HG03045 (cell line): ENCODE measurements around the gene LILRB5.
"Not testable (repeated sequence)": the region's sequence is repeated elsewhere in the genome, so short reads cannot be mapped to it uniquely, and the experiment has no call there.

Experiments used
- ATAC-seq: cut with Tn5 transposase; IDR thresholded peaks from one replicate; pipeline ENCODE4 v1.9.1; 2021; ENCODE audit warnings: mild to moderate bottlenecking, moderate library complexity; ENCODE audit not compliant: unreplicated experiment

LILRB5 gene

DNA sequence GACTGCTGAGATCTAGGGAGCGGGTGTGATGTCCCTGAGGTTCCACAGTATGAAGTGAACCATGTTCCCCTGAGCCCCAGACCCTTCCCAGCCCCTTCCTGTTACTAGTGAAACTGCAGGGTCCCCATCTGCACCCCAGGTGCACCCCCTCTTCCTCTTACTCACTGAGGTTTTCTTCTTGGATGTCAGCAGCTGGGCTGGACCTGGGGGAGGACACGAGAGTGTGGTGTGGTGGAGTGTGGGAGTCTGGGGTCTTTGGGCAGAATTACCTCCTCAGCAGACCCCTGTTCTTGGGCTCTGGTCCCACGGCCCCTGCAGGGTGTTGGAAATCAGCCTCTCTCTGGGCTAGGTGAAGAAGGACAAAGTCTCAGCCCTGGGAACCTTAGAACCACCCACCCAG lies 11.1 kb downstream of the LILRB5 start:
- no peak for ATAC-seq

DNA sequence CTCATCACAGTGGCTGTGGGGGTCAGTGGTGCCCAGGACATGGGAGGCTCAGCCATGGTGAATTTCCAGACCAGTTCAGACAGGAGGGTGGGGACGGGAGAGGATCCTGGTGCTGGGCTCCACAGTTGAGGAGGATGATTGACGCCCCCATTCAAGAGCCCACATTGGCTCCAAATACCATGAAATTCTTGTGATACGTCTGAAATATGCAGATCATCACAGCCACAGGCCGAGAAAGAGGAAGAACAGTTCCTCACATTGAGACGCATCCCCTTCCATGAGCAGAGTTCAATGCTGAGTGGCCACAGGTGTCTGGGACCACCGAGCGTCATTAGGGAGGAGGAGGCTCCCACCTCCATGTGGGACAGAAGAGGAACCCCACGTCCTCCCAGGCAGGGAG lies 13.3 kb downstream of the LILRB5 start:
- ATAC-seq, result not testable (repeated sequence)

DNA sequence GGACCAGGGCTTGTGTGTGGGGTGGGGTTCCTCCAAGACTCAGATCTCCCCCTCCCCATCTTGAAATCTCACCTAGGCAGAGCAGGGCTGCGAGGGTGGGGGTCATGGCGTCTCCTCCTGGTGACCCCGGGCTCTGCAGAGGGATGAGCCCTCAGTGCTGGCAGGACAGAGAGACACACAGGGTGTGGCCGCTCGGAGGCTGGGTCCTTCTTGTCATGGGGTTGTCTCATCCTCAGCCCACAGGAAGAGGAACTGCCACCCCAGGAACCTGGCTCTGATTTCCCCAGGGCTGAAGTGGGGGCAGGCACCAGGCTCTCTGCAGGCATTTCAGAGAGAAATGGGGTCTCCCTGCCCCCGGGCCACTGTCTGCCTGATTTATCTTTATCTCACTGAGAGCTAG lies 14.4 kb downstream of the LILRB5 start, which contains the start of gene LILRA6:
Gene LILRA6, minus strand, starts transcription at position 145 of the 400 bp plus-strand sequence.
- not testable (repeated sequence) for ATAC-seq

DNA sequence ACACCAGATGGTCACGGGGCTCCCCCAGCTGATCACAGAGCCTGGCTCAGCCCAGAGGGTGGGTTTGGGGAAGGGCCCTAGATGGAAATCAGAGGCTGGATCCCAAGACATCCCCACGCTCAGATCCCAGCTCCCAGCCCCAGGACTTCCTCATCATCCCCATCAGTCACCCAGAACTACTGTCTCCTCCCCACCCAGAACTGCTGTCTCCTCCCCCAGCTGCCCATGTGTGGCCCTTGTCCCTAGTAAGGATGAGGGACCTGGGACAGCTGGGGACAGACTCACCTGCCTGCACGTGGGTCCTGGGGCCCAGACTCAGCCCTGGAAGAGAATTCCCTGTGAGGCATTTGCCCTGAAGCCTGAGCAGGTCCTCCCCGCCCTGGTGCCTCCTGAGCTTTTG lies 14.8 kb downstream of the LILRB5 start:
- ATAC-seq, result not testable (repeated sequence)

DNA sequence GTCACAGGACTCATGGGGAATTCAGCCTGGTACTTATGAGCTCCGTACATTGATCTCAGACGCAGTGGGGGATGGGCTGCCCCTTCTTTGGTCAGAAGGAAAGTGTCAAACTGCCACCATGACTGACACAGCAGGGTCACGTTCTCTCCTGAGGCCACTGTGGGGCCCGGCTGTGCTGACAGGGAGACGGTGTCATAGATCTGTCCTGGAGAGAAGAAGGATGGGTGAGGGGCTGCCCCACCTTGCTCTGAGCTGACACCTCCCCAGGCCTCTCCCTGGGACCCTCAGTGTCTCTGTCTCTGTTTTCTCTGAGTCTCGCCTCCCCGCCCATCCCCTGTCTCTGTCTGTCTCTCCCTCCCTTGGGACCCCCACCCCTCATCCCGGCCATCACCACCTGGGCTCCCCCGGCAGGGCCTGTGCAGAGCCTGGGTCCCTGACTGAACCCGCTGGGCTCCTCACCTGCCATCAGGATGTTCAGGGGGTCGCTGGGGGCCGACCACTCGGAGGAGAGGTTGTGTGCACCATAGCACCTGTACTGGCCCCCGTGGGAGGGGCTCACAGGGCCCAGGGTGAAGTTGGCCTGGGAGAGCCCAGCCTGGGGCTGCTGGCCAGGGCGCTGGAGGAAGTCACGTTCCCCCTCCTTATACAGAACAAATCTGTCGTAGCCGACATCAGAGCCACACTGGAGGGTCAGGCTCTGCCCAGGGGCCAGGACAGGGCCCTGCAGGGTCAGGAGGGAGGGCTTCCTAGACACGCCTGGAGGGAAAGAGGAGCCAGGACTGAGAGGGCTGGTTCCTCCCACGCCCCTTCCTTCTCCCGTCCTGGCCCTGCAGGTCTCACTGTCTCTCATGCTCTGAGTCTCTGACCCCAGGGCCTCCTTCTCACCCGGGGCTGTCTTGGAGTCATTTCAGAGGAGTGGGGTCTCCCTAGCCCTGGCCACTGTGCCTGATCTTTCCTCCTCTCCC lies 16.4 kb downstream of the LILRB5 start:
- not testable (repeated sequence) for ATAC-seq

DNA sequence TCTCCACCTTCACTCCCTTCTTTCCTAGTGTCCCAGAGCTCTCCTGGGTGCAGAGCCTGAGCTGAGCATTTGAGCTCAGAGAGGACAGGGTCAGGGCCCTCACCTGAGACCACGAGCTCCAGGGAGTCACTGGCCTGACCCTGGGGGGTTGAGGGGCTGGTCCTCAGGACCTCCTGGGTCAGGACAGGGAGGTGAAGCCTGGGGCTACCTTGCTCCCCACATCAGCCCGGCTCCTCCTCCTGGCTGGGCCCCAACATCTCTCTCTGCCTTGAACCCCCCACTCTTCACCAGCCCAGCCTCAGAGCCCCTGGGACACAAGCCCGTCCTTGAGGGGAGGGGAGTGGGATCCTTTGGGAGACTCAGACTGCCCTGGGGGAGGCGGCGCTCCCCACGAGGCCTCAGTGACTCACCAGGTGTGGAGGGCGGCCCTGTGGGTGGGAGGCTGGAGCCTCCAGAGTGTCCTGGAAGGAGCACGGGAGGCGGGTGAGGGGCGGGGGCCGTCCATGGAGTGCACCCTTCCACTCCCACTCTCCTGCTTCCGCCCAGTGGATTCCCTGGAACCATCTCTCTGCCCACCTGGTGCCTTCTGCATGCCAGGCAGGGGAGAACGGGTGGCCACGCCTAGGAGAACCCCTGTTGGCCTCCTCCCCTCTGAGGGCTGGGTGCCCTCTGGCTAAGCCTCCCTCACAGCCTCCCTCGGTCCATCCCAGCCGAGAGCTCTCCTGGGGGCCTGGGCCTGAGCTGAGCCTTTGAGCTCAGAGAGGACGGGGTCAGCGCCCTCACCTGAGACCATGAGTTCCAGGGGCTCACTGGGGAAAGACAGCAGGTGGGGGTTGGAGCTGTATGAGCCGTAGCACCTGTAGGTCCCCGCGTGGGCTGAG lies 17.3 kb downstream of the LILRB5 start:
- not testable (repeated sequence) for ATAC-seq

DNA sequence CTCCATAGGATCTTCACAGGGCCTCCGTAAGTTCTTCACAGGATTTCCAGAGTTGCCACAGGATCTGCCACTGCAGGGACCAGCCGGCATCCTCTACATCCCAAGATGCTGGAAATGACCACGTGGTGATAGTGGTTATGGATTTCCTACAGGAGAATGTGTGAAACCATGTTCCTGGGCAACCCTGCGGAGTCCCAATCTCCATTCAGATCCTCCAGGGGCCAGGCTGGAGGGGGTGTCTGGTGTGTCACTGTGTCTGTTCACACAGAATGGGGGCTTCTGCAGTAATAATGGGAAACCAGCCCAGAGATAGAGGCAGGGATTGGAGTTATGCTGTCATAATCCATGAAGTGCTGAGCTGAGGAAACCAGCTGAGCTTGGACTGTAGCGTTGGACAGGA lies 23.1 kb downstream of the LILRB5 start:
- ATAC-seq, result no peak

DNA sequence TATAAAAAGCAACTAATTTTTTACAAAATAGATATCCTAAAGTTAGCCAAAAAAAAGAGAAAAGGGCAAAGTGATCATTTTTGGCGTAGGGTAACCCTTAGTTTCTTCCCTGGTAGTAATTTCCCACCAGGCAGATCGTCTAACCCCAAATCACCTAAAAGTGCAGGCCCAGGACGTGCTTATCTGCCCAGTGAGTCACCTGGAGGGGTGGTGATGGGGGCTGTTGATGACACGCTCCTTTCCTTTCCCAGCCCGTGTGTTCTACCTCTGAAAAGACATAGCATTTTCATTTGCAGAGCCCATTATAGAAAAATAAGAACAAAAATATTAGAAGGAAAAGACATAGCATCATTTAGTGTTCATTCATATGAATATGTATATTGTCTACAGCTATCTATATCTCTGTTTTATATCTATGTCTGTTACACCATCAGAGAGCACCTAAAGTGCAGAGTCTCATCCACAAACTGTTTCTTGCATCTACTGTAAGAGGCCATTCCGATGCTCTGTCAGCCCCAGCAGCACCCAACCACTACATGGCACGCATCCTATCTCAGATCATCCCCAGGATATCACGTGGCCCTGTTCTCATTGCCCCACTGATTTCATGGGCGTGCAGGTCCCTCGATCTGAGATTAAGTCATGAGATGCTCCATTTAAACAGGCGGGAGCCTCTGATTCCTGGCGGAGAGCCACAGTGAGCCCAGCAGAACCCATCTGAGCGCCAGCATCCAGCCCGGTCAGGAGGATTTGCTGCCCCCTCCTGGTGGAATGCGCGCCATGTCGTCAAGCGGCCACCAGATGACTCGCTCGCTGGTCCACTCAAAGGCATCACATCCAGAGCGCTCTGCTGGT lies 25.8 kb downstream of the LILRB5 start:
- ATAC-seq, result peak; percentile 75

DNA sequence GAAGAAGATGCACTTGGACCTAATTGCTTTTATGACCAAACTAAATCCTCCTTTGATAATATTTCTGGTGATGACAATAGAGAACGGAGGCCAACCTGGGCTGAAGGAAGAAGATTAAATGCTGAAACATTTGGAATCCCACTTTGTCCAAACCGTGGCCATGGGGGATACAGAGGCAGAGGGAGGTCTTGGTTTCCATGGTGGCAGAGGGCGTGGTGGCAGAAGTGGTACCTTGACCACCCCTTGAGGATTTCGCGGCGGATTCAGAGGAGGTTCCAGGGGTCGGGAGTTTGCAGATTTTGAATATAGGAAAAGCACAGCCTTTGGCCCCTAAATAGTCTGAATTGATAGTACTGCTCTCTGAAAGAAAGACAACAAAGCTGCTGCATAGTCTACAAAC lies 27.0 kb downstream of the LILRB5 start:
- ATAC-seq, result no peak

DNA sequence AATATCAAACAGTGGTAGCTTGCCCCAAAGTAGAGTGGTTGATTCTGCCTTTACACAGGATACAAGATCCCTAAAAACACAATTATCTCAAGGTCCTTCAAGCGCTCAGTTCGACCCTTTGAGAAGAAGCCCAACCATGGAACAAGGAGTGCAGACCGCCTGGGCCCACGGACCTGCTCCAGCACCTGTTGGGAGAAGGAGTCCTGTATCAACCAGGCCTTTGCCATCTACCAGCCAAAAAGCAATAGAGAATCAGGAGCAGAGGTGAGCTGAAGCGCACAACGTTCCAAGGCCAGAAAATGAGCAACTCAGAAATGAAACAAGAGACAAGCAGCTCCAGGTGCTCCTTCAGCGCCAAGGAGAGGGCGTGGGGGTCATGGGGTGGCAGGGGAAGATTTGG lies 27.9 kb downstream of the LILRB5 start:
- no peak for ATAC-seq

DNA sequence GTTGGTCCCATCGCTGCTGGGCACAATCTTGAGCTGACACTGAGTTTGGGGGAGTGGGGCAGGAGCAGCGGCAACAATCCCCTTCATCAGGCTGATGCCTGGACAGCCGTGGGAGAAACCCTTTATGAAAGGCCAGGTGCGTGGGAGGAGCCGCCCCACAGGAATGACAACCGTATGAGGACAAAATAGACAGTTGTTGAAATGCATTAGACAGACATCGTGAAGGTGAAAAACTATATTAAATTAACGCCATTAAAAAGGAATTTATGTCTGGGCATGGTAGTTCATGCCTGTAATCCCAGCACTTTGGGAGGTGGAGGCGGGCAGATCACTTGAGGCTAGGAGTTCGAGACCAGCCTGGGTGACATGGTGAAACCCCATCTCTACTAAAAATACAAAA lies 32.5 kb downstream of the LILRB5 start:
- ATAC-seq, result not testable (repeated sequence)

DNA sequence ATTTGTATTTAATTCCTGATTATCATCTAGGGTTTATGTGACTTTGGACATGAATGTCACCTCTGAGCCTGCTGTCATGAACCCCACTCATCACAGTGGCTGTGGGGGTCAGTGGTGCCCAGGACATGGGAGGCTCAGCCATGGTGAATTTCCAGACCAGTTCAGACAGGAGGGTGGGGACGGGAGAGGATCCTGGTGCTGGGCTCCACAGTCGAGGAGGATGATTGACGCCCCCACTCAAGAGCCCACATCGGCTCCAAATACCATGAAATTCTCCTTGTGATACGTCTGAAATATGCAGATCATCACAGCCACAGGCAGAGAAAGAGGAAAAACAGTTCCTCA lies 33.2 kb downstream of the LILRB5 start:
- ATAC-seq, result not testable (repeated sequence)

DNA sequence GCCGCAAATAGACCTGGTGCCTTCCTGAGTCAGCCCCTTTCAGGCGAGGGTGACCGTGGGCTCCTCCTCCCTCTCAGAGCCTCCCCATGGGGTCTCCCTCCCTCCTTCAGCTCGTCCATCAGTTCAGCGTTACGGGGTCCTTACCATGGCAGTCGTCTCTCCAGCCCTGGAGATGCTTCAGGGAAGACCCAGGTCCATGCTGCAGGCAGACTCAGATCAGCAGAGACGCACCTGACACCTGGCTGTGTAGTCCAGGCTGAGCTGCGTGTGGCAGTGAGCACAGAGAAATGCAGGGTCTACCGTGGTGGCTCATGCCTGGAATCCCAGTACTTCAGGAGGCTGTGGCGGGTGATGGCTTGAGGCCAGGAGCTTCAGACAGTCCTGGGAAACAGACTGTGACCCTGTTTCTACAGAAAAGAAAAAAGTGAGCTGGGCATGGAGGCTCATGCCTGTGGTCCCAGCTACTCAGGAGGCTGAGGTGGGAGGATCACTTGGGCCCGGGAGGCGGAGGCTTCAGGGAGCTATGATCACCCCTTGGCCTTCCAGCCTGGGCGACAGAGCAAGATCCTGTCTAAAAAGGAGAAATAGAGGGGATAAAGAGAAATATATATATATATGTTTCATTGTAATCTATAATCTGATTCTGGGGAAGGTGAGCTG lies 33.7 kb downstream of the LILRB5 start:
- not testable (repeated sequence) for ATAC-seq

DNA sequence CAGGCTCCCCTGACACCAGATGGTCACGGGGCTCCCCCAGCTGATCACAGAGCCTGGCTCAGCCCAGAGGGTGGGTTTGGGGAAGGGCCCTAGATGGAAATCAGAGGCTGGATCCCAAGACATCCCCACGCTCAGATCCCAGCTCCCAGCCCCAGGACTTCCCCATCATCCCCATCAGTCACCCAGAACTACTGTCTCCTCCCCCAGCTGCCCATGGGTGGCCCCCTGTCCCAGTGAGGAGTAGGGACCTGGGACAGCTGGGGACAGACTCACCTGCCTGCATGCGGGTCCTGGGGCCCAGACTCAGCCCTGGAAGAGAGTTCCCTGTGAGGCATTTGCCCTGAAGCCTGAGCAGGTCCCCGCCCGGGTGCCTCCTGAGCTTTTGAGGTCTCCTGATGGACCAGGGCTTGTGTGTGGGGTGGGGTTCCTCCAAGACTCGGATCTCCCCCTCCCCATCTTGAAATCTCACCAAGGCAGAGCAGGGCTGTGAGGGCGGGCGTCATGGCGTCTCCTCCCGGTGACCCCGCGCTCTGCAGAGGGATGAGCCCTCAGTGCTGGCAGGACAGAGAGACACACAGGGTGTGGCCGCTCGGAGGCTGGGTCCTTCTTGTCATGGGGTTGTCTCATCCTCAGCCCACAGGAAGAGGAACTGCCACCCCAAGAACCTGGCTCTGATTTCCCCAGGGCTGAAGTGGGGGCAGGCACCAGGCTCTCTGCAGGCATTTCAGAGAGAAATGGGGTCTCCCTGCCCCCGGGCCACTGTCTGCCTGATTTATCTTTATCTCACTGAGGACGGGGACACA lies 34.4 kb downstream of the LILRB5 start, which contains the start of gene LILRB3:
Gene LILRB3, minus strand, starts transcription at position 534 of the 803 bp plus-strand sequence. Its CDS starts 31 bp downstream, at position 503.
- not testable (repeated sequence) for ATAC-seq

DNA sequence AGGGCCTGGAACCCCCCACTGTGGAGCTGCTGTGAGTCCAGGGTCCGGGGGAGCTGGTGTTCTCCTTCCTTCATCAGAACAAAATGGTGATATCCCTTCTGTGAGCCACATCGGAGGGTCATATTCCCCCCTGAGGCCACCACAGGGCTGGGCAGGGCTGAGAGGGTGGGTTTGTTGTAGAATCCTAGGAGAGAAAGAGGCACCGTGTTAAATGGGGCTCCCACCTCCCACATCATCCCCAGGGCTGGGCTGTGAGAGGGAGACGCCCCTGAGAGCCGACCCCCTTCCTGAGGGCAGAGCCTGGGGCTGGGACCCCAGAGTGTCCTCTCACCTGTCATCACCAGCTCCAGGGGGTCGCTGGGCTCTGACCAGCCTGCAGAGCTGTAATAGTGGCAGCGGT lies 35.1 kb downstream of the LILRB5 start:
- ATAC-seq, result not testable (repeated sequence)

DNA sequence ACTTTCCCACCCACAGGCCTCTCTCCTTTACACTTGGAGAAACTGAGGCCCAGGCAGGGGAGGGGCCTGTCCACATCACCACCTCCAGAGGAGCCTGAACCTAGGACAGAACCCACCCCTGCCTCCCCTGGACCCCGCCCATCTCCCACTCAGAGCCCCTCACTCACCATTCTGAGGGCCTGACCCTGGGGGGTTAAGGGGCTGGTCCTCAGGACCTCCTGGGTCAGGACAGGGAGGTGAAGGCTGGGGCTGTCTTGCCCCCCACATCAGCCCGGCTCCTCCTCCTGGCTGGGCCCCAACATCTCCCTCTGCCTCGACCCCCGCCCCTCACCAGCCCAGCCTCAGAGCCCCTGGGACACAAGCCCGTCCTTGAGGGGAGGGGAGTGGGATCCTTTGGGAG lies 37.4 kb downstream of the LILRB5 start:
- not testable (repeated sequence) for ATAC-seq

DNA sequence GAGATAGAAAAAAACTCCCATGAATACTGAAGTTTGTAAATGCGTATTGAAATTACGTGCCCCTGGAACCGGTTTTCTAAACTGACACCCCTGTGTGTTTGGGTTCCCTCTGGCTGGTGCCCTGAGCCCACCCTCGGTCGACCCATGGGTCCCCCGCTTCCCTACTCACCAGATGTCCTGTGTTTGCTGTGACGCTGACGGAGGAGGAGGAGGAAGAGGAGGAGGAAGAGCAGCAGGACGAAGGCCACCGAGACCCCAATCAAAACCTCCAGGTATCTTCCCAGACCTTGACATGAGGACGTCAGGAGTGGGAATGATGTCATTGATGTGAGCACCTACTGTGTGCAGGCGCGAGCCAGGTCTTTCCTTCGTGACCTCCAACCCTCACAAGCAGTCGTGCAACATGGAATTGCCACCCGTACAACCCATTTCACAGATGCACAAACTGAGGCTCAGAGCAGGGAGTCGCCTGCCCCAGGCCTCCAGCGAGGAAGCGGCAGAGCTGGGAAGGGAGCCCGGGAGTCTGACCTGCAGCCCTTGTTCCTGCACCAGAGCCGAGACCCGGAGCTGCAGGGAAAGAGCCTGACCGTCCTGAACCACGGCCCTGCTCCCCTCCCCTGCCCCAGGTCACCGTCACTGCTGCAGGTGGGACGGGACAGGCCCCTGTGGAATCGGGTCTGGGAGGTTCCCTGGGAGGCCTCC lies 38.0 kb downstream of the LILRB5 start:
- no peak for ATAC-seq

DNA sequence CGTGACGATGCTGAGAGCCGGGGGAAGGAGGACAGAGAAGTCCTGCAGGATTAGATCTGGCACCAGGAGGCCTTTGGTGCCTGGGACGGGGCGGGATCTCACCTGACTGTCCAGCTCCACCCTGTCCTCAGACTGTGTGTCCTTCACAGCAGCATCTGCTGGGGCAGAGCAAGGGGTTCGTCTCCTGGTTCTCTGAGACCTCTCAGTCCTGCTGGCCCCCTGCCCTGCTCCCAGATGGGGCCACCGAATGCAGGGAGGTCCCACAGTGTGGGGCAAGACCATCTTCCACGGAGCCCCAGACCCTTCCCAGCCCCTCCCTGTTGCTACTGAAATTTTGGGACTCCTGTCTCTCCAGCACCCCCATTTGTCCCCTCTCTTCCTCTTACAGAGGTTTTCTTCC lies 38.8 kb downstream of the LILRB5 start:
- no peak for ATAC-seq
